IMR-90 (cell line): Measurements from ENCODE around the gene CERS4. TPM values are rescaled to one million over a fixed set of nuclear protein-coding genes. Genes with fewer than 3 reads are reported as not detected.

Experiments
- ATAC-seq: fragments of 200-7000 bp; cut with Tn5 transposase; 2 replicates; pipeline ENCODE4 v1.9.1; 2020; ENCODE audit warnings: low read depth, mild to moderate bottlenecking, moderate library complexity
- BruUV-seq: library from RNA; stranded (reverse); fragments of 400-500 nt; replicated peaks from 2 replicates; lab custom pipeline; 2021; lab: Mats Ljungman, UMichigan
- CTCF ChIA-PET: fragments of 300-600 bp; formaldehyde crosslinking; extraction: SDS; loops from one replicate; lab custom pipeline; 2021; ENCODE audit warnings: antibody characterized with exemption; lab: Yijun Ruan, JAX
- POLR2A ChIA-PET: fragments of 300-600 bp; sonication (Branson Sonifier 250); formaldehyde crosslinking; loops from one replicate; lab custom pipeline; 2022; ENCODE audit warnings: antibody characterized with exemption; ENCODE audit not compliant: unreplicated experiment; lab: Charles Lee
- DNase-seq: peaks from one replicate; pipeline ENCODE4 v3.0.0; 2013
- H2AFZ ChIP-seq: replicated peaks from 2 replicates; pipeline ENCODE3; 2013; ENCODE audit warnings: low read length, mild to moderate bottlenecking; ENCODE audit not compliant: poor library complexity
- H2AK5ac ChIP-seq: 2 replicates; pipeline ENCODE4 v1.6.1; 2013; ENCODE audit warnings: low read depth, low read length, inconsistent platforms
- H2AK9ac ChIP-seq: replicated peaks from 2 replicates; pipeline ENCODE3; 2013; ENCODE audit warnings: mild to moderate bottlenecking, low read depth, low read length, moderate library complexity; ENCODE audit not compliant: poor library complexity
- H2BK120ac ChIP-seq: 2 replicates; pipeline ENCODE4 v1.6.1; 2013; ENCODE audit warnings: low read depth, low read length, inconsistent platforms
- H2BK15ac ChIP-seq: 3 replicates; pipeline ENCODE4 v1.6.1; 2013; ENCODE audit warnings: low read depth, low read length, inconsistent platforms
- H2BK20ac ChIP-seq: 2 replicates; pipeline ENCODE4 v1.6.1; 2013; ENCODE audit warnings: low read depth, mild to moderate bottlenecking, inconsistent platforms, low read length, moderate library complexity
- H2BK5ac ChIP-seq: 2 replicates; pipeline ENCODE4 v1.6.1; 2013; ENCODE audit warnings: mild to moderate bottlenecking, low read depth, low read length, inconsistent platforms; ENCODE audit not compliant: poor library complexity, severe bottlenecking
- H3K14ac ChIP-seq: replicated peaks from 2 replicates; pipeline ENCODE4 v1.6.1; 2013; ENCODE audit warnings: low read depth, low read length, inconsistent platforms
- H3K18ac ChIP-seq: 2 replicates; pipeline ENCODE4 v1.6.1; 2013; ENCODE audit warnings: low read depth, low read length, control low read depth
- H3K23ac ChIP-seq: 2 replicates; pipeline ENCODE4 v1.6.1; 2013; ENCODE audit warnings: low read depth, low read length, inconsistent platforms
- H3K27ac ChIP-seq: 2 replicates; pipeline ENCODE4 v1.5.1; 2013; ENCODE audit warnings: mild to moderate bottlenecking, control low read depth, low read length; ENCODE audit not compliant: insufficient read depth
- H3K27me3 ChIP-seq: 2 replicates; pipeline ENCODE4 v1.6.1; 2013; ENCODE audit warnings: low read length; ENCODE audit not compliant: control insufficient read depth, insufficient read depth
- H3K36me3 ChIP-seq: 2 replicates; pipeline ENCODE4 v1.6.1; 2013; ENCODE audit warnings: low read length, mixed read lengths; ENCODE audit not compliant: control insufficient read depth, insufficient read depth
- H3K4ac ChIP-seq: 2 replicates; pipeline ENCODE4 v1.6.1; 2013; ENCODE audit warnings: low read depth, low read length, inconsistent platforms
- H3K4me1 ChIP-seq: 2 replicates; pipeline ENCODE4 v1.6.1; 2013; ENCODE audit warnings: low read length, mixed read lengths; ENCODE audit not compliant: control insufficient read depth, insufficient read depth
- H3K4me2 ChIP-seq: 2 replicates; pipeline ENCODE4 v1.6.1; 2013; ENCODE audit warnings: low read depth, mild to moderate bottlenecking, control low read depth, low read length, moderate library complexity
- H3K4me3 ChIP-seq: 2 replicates; pipeline ENCODE4 v1.5.1; 2013; ENCODE audit warnings: low read depth, mild to moderate bottlenecking, control low read depth, low read length, moderate library complexity; ENCODE audit not compliant: insufficient read depth
- H3K56ac ChIP-seq: 2 replicates; pipeline ENCODE4 v1.6.1; 2013; ENCODE audit warnings: low read length, inconsistent platforms; ENCODE audit not compliant: insufficient read depth; ENCODE audit errors: extremely low read depth
- H3K79me1 ChIP-seq, 2 experiments: 2 replicates each; pipeline ENCODE4 v1.6.1; 2013; ENCODE audit warnings: low read length in 2 of 2, inconsistent platforms in 1 of 2, low read depth in 1 of 2
- H3K9ac ChIP-seq: 2 replicates; pipeline ENCODE4 v1.6.1; 2013; ENCODE audit warnings: low read depth, low read length, control low read depth
- H3K9me1 ChIP-seq: 2 replicates; pipeline ENCODE4 v1.6.1; 2013; ENCODE audit warnings: low read length, inconsistent platforms; ENCODE audit not compliant: insufficient read depth
- H3K9me3 ChIP-seq: 2 replicates; pipeline ENCODE4 v1.6.1; 2013; ENCODE audit warnings: low read length; ENCODE audit not compliant: control insufficient read depth, insufficient read depth
- H4K20me1 ChIP-seq: 2 replicates; pipeline ENCODE4 v1.6.1; 2013; ENCODE audit warnings: low read length, inconsistent platforms; ENCODE audit not compliant: insufficient read depth
- H4K5ac ChIP-seq: 2 replicates; pipeline ENCODE4 v1.6.1; 2013; ENCODE audit warnings: mild to moderate bottlenecking, low read depth, low read length, control low read depth
- H4K8ac ChIP-seq, 2 experiments: 2 replicates each; pipeline ENCODE4 v1.6.1; 2013; ENCODE audit warnings: low read depth in 2 of 2, low read length in 2 of 2, control low read depth in 1 of 2, inconsistent platforms in 1 of 2
- H4K91ac ChIP-seq: 2 replicates; pipeline ENCODE4 v1.6.1; 2013; ENCODE audit warnings: low read depth, low read length, inconsistent platforms; ENCODE audit not compliant: insufficient read depth
- BHLHE40 ChIP-seq: fragments of 150-350 bp; IDR thresholded peaks from 2 replicates; pipeline ENCODE4 v1.6.1; 2016; ENCODE audit warnings: mild to moderate bottlenecking, low read depth, low read length
- CHD1 ChIP-seq: IDR thresholded peaks from 2 replicates; pipeline ENCODE4 v1.6.1; 2012; ENCODE audit warnings: low read depth, low read length, improper control_type of control experiment
- FOS ChIP-seq: fragments of 150-350 bp; IDR thresholded peaks from 2 replicates; pipeline ENCODE4 v1.6.1; 2016; ENCODE audit warnings: low read depth, low read length
- MAZ ChIP-seq: IDR thresholded peaks from 2 replicates; pipeline ENCODE4 v1.6.1; 2012; ENCODE audit warnings: low read depth, mild to moderate bottlenecking, low read length, improper control_type of control experiment, moderate library complexity, borderline replicate concordance
- MXI1 ChIP-seq: IDR thresholded peaks from 2 replicates; pipeline ENCODE4 v1.6.1; 2012; ENCODE audit warnings: low read depth, mild to moderate bottlenecking, low read length, moderate library complexity, borderline replicate concordance
- POLR2A ChIP-seq: IDR thresholded peaks from 2 replicates; pipeline ENCODE4 v1.6.1; 2012; ENCODE audit warnings: mild to moderate bottlenecking, low read depth, low read length
- RAD21 ChIP-seq: IDR thresholded peaks from 2 replicates; pipeline ENCODE4 v1.6.1; 2012; ENCODE audit warnings: low read length, improper control_type of control experiment
- RCOR1 ChIP-seq: IDR thresholded peaks from 2 replicates; pipeline ENCODE4 v1.6.1; 2012; ENCODE audit warnings: mild to moderate bottlenecking, low read length, improper control_type of control experiment; ENCODE audit not compliant: insufficient replicate concordance
- RFX5 ChIP-seq: IDR thresholded peaks from 2 replicates; pipeline ENCODE4 v1.8.0; 2012; ENCODE audit warnings: low read depth, mild to moderate bottlenecking, low read length, moderate library complexity
- SMC3 ChIP-seq: fragments of 150-350 bp; IDR thresholded peaks from 2 replicates; pipeline ENCODE4 v1.6.1; 2016; ENCODE audit warnings: low read depth, mild to moderate bottlenecking, antibody characterized with exemption, low read length, moderate library complexity
- WGBS, 2 experiments: methylation state at CpG; one replicate each; pipeline versions ENCODE4 v1.1.5 to v1.1.7; 2013; ENCODE audit warnings: missing lambda C conversion rate in 2 of 2; ENCODE audit not compliant: insufficient read length in 1 of 2; ENCODE audit errors: extremely low coverage in 2 of 2; 5-methylcytosine and 5-hydroxymethylcytosine counted together
- dilution Hi-C: fragments of 300-500 bp; cut with HindIII; formaldehyde crosslinking; loops from one replicate; pipeline ENCODE4 v1.14.3; 2018; ENCODE audit warnings: low sequenced_read_pairs; ENCODE audit not compliant: unreplicated experiment
- in situ Hi-C: fragments of 300-500 bp; cut with MboI; formaldehyde crosslinking; loops from 3 replicates; pipeline ENCODE4 v1.14.3; 2019; ENCODE audit warnings: low sequenced_read_pairs, inconsistent platforms, mixed read lengths
- intact Hi-C: fragments of 100-400 bp; cut with micrococcal nuclease; formaldehyde crosslinking; loops from 2 replicates; pipeline ENCODE4 v1.10.0; 2022
- polyA plus RNA-seq, 3 experiments: library from polyadenylated mRNA; depleted of rRNA; stranded (reverse); fragments of >200 nt; gene quantifications; 2 replicates each; pipeline ENCODE4 v1.2.3, GENCODE V29; 2012; ENCODE audit warnings: low replicate concordance in 1 of 3
- total RNA-seq: library from RNA; depleted of rRNA; stranded (reverse); fragments of >200 nt; gene quantifications from 2 replicates; pipeline ENCODE4 v1.2.3, GENCODE V29; 2012
- TF ChIP-seq, protein P1 (sequence below): fragments of 150-350 bp; IDR thresholded peaks from 2 replicates; pipeline ENCODE4 v1.6.1; 2016; ENCODE audit warnings: low read depth, mild to moderate bottlenecking, low read length, moderate library complexity, borderline replicate concordance
- TF ChIP-seq, protein P2 (sequence below): conservative IDR thresholded peaks from 2 replicates; pipeline ENCODE4 v1.5.1; 2012; ENCODE audit warnings: mild to moderate bottlenecking, low read depth, low read length, improper control_type of control experiment
- TF ChIP-seq, protein P3 (sequence below): fragments of 150-350 bp; IDR thresholded peaks from 2 replicates; pipeline ENCODE4 v1.6.1; 2017; ENCODE audit warnings: mild to moderate bottlenecking, antibody characterized with exemption, low read length, low read depth

CERS4 gene
- total and polyA plus RNA-seq, 2 of the 4 experiments (the other 2 are of a cell fraction), result 3.2 to 5.7 TPM

DNA sequence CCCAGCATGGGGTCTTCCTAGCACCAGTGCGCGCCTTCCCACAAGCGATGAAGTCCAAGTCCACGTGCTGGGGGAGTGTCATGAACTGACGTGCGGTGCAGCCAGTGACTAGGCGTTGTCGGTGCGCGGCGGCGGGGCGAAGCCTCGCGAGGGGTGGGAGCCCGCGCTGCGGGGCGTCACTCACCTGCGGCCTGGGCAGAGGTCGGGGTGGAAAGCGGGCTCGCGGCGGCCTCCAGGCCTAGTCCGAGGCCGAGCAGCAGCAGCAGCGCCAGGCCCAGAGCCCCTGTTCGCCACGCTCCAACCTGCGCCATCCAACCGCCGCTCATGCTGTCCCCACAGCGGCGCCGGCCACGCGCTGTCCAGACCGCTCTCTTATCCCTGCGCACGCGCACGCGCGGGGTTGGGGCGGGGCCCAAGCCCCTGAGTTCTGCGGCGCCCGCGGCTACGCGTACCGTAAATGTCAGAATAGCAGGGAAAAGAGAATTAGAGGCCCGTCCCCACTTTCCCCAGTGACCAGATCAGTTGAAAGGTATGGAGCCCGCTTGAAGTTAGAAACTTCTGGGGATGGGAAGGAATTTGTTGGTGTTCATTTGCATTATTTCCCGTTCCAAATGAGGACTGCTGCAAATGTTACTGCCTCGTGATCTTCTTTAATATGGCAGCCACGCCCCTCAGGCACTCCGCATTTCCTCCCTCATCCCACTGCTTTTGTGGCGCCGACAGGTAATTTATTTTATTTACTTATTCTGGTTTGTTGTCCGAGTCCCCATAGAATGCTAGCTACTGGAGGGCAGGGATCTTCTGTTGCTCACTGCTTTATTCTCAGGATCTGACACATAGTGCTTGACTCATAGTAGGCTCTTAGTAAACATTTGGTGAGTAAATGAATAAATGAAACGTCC is 99.0 kb downstream of the CERS4 start, which contains the start of gene CD320:
TSS of gene CD320 (minus strand) at position 394 of the 902 bp plus-strand sequence. CDS start at position 326, 68 bp downstream.
- Histone ChIP-seq H3K27ac (no peak within 1 kb of the TSS; the same call in 1 of the 2 replicates), H3K18ac (no peak within 1 kb of the TSS), H3K27me3 (no peaks in the 10 kb centered on the region), H3K36me3 (peaks cover 11% of the 10 kb centered on the region), H3K4me3 (peak within 1 kb of the TSS; percentile 51), H3K56ac (no peak within 1 kb of the TSS), H2AFZ (peak within 1 kb of the TSS; percentile 92), H4K91ac (peak within 1 kb of the TSS; percentile 8; the same call in 1 of the 2 replicates), H3K4ac (peak within 1 kb of the TSS; percentile 26; the same call in 1 of the 2 replicates), H2BK20ac (no peak within 1 kb of the TSS), H2AK5ac (peak within 1 kb of the TSS; percentile 81), H3K23ac (peak within 1 kb of the TSS; percentile 59; the same call in 1 of the 2 replicates), H2BK120ac (no peak within 1 kb of the TSS), H2BK5ac (no peak within 1 kb of the TSS), H4K5ac (no peak within 1 kb of the TSS), H3K9me3 (no peaks in the 10 kb centered on the region), H2BK15ac (no peak within 1 kb of the TSS; the same call in 2 of the 3 replicates), H4K8ac (peak within 1 kb of the TSS; percentile 59 to 80), H3K4me1 (peaks cover 5% of the 10 kb centered on the region), H3K4me2 (peak within 1 kb of the TSS; percentile 93), H2AK9ac (peak within 1 kb of the TSS; percentile 95), H3K14ac (peak within 1 kb of the TSS; percentile 19), H3K9ac (peak within 1 kb of the TSS; percentile 36), H3K79me1 (peaks cover 6 to 22% of the 10 kb centered on the region in 2 experiments; a peak in 3 of 4 replicates), H4K20me1 (no peaks in the 10 kb centered on the region), H3K9me1 (peaks cover 3% of the 10 kb centered on the region)
- ChIA-PET POLR2A (no interaction called here), CTCF (no interaction called here)
- ATAC-seq (peak; percentile 98), DNase-seq (peak; percentile 87)
- no TSS peak for BruUV-seq
- dilution Hi-C loops (no loop called here), in situ Hi-C loops (no loop called here), intact Hi-C loops (no loop called here)
- 0% methylated on average over 28 of the region's 63 CpGs; no CpG with 5 or more reads in 1 of the 2 experiments for WGBS, 2 experiments
- TF ChIP-seq RCOR1 (no peak), MAZ (peak; percentile 82), CHD1 (no peak), FOS (peak; percentile 37; the same call in 1 of the 2 replicates), BHLHE40 (peak; percentile 64), MXI1 (peak; percentile 96), POLR2A (peak; percentile 67), SMC3 (no peak), RFX5 (no peak), RAD21 (no peak)
- TF ChIP-seq, protein P1, sequence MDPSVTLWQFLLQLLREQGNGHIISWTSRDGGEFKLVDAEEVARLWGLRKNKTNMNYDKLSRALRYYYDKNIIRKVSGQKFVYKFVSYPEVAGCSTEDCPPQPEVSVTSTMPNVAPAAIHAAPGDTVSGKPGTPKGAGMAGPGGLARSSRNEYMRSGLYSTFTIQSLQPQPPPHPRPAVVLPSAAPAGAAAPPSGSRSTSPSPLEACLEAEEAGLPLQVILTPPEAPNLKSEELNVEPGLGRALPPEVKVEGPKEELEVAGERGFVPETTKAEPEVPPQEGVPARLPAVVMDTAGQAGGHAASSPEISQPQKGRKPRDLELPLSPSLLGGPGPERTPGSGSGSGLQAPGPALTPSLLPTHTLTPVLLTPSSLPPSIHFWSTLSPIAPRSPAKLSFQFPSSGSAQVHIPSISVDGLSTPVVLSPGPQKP, result no peak
- TF ChIP-seq, protein P2, sequence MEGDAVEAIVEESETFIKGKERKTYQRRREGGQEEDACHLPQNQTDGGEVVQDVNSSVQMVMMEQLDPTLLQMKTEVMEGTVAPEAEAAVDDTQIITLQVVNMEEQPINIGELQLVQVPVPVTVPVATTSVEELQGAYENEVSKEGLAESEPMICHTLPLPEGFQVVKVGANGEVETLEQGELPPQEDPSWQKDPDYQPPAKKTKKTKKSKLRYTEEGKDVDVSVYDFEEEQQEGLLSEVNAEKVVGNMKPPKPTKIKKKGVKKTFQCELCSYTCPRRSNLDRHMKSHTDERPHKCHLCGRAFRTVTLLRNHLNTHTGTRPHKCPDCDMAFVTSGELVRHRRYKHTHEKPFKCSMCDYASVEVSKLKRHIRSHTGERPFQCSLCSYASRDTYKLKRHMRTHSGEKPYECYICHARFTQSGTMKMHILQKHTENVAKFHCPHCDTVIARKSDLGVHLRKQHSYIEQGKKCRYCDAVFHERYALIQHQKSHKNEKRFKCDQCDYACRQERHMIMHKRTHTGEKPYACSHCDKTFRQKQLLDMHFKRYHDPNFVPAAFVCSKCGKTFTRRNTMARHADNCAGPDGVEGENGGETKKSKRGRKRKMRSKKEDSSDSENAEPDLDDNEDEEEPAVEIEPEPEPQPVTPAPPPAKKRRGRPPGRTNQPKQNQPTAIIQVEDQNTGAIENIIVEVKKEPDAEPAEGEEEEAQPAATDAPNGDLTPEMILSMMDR, result no peak
- TF ChIP-seq, protein P3, sequence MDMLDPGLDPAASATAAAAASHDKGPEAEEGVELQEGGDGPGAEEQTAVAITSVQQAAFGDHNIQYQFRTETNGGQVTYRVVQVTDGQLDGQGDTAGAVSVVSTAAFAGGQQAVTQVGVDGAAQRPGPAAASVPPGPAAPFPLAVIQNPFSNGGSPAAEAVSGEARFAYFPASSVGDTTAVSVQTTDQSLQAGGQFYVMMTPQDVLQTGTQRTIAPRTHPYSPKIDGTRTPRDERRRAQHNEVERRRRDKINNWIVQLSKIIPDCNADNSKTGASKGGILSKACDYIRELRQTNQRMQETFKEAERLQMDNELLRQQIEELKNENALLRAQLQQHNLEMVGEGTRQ, result peak; percentile 81
